SK-N-DZ (cell line): ENCODE data around the gene BCAS1.
A peak's percentile ranks its signal among the peaks of the same experiment; 100 is the strongest.
"Not testable (repeated sequence)": the region's sequence is repeated elsewhere in the genome, so short reads cannot be mapped to it uniquely, and the experiment has no call there.

Experiments
- DNase-seq: peaks from one replicate; pipeline ENCODE4 v3.0.0-alpha.2; 2015; ENCODE audit warnings: low spot score

BCAS1 gene

GRCh38 chr20:54020348-54020747 lies 50.0 kb downstream of the BCAS1 start:
- DNase-seq = no peak

DNA sequence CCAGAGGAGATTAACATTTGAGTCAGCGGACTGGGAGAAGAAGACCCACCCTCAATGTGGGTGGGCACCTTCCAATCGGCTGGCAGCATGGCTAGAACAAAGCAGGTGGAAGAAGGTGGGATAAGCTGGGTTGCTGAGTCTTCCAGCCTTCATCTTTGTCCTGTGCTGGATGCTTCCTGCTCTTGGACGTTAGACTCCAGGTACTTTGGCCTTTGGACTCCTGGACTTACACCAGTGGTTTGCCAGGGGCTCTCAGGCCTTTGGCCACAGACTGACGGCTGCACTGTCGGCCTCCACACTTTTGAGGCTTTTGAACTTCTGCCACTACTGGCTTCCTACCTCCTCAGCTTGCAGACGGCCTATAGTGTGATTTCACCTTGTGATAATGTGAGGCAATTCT lies 50.8 kb downstream of the BCAS1 start:
- DNase-seq = no peak

DNA sequence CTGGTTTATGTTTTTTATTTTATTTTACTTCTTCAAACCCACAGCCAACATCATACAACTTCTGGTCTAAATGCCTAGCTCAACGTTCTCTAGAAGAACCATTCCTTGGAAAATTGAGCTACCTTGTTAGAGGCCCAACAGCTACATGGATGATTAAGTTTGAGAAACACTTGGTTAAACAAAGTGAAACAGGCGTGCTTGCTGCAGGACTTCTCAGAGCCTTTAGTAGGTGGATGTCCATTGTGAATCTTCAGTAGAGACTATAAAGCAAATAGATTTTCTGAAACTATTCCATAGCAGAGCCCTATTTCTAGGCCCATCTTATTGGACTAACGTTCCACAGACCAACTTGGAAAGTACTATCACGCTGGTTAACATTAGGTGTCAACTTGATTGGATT lies 51.3 kb downstream of the BCAS1 start:
- no peak for DNase-seq

GRCh38 chr20:54017846-54018245 lies 52.5 kb downstream of the BCAS1 start:
- no peak for DNase-seq

- DNase-seq = no peak
Measured at GRCh38 chr20:54015496-54015895, 54.9 kb downstream of the BCAS1 start.

- DNase-seq = peak; percentile 45
Measured at GRCh38 chr20:54014293-54014926, 56.0 kb downstream of the BCAS1 start.

DNA sequence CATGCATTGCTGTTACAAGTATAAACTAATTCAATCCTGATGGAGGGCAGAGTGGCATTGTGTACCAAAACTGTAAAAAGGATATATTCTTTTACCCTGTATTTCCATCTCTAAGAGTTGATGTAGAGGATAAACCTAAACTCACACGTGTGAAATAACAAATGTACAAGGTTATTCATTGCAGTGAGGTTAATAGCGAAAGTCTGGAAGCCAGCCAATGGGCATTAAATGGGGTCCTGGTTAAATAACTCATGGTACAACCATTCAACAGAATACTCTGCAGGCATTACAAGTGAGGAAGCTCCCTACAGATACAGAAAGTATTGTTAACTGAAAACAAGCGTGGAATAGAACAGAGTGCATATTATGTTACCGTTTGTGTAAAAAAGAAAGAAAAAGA lies 56.9 kb downstream of the BCAS1 start:
- DNase-seq = no peak

- DNase-seq = no peak
Measured at GRCh38 chr20:54011346-54011745, 59.0 kb downstream of the BCAS1 start.

GRCh38 chr20:54006216-54006615 lies 64.2 kb downstream of the BCAS1 start:
- not testable (repeated sequence) for DNase-seq

GRCh38 chr20:54005524-54005923 lies 64.9 kb downstream of the BCAS1 start:
- DNase-seq = no peak

GRCh38 chr20:54004445-54004844 lies 65.9 kb downstream of the BCAS1 start:
- DNase-seq = no peak

GRCh38 chr20:54002741-54003140 lies 67.7 kb downstream of the BCAS1 start:
- DNase-seq = no peak

DNA sequence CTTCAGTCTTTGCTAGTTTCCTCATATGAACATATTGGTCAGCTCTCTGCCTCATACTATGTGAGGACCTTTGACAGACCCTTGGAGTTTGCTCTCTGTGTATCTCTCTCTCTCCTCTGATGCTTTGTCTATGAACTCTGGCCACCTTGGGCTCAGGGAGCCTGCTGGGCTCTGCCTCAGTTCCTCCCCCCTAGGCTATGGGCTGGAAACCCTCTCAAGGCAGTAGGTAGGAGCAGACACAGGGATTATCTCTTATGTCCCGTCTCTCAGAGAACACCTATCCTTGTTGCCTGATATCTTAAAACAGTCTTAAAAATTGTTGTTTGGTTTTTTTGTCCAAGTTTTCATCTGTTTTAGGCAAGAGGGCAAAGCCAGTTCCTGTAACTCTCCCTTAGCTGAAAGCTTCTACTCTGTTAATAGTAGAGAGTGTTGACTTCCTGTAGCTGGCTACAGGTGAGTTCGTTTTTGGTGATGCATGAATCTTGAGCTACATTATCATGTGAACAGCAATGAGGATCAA lies 68.3 kb downstream of the BCAS1 start:
- DNase-seq = no peak

DNA sequence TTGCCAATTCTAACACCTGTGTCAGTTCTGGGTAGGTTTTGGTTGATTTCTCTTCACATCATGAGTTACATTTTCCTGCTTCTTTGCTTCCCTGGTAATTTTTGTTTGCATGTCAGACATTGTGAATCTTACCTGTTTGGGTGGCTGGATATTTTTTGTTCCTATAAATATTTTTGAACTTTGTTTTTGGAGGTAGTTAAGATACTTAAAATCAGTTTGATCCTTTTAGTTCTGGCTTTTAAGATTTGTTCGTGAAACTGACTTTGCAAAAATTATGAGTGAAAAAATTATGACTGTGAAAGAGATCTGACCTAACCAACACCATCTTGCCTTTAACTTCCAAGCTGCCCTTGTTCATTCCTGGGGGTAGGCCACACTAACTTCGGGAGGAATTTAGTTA lies 69.5 kb downstream of the BCAS1 start:
- no peak for DNase-seq

GRCh38 chr20:54000262-54000661 lies 70.1 kb downstream of the BCAS1 start:
- no peak for DNase-seq

- no peak for DNase-seq
Measured at GRCh38 chr20:53999077-53999476, 71.3 kb downstream of the BCAS1 start.

- no peak for DNase-seq
Measured at GRCh38 chr20:53996584-53997486, 73.6 kb downstream of the BCAS1 start.

- no peak for DNase-seq
Measured at GRCh38 chr20:53995949-53996348, 74.4 kb downstream of the BCAS1 start.

GRCh38 chr20:53994088-53994487 lies 76.3 kb downstream of the BCAS1 start:
- no peak for DNase-seq

GRCh38 chr20:53993310-53993709 lies 77.1 kb downstream of the BCAS1 start:
- no peak for DNase-seq

DNA sequence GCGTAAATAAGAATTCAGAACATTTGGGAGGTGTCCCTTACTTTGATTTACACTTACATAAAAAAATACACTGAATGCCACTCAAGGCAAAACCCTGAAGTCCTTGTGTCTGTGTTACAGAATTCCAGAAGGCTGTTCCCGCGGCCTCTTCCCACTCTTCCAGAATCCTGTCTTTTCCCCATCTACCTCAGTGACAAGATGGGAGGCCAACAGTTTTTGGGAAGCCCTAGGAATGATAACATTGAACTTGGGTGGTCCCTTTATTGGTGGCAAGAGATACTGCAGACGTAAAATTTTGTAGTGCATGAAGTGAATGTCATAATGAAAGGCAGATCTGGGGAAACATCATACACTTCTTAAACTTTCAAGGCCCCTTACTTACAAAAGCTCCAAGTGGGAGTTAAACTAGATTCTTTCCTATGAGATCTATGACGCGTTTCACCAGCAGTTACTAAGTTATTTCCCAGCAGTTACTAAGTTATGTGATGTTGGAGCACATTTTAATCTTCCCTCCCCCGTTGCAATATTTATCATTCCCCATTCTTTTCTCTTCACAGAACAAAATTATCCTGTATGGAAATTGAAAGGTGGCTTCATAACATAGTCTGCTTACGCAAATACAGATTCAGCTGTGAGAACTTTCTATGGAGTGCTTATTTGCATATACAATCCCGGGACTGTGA lies 79.5 kb downstream of the BCAS1 start:
- DNase-seq = no peak

DNA sequence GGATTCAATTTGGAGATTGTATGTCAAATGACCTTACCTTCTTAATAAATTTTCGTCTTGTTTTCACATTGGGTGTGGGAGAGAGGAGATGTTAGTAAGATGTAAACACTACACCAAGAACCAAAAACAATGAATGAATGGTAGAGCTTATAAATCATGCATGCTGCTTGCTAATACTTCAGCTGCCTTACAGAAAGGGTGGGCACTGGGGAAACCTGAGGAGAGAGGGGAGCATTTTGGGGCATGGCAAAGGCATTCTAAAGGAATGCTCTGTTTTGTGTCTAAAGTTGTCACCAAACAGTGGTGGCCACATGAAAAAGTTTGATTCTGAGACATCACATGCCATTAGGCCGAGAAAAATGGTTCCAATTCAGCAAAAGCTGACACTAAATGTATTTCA lies 80.4 kb downstream of the BCAS1 start:
- no peak for DNase-seq
